ENCODE data around the gene AGL. TPM values are rescaled to one million over a fixed set of nuclear protein-coding genes. Genes with fewer than 3 reads are reported as not detected.

Gene AGL
- total and polyA plus RNA-seq, 2 of the 13 experiments (the other 11 are each of a cell fraction or from before 2014, with no cell fraction given): 4.3 to 13.1 TPM

- 0 out of 2 replicates have a peak, but pooled peaks have one; percentile 44 for TF ChIP-seq ATF5 (CRISPR knock-in tag; IDR thresholded peaks at IDR 0.05; ENCODE audit: low read depth)
- no peak for TF ChIP-seq SNAPC5 (CRISPR knock-in tag; IDR thresholded peaks at IDR 0.05; ENCODE audit: borderline replicate concordance)
- peak; percentile 29; the same call in 1 of the 2 replicates for TF ChIP-seq NKX3-1 (CRISPR knock-in tag; IDR thresholded peaks at IDR 0.05)
- peak; percentile 94 for TF ChIP-seq BRCA1 (CRISPR knock-in tag; IDR thresholded peaks at IDR 0.05)
- TF ChIP-seq ATF6 (CRISPR knock-in tag; conservative IDR thresholded peaks at IDR 0.05): no peak
- TF ChIP-seq MTA1 (CRISPR knock-in tag; IDR thresholded peaks at IDR 0.05; ENCODE audit: borderline replicate concordance): peak; percentile 89; the same call in 1 of the 2 replicates
- TF ChIP-seq SRSF1 (optimal IDR thresholded peaks at IDR 0.05; ENCODE audit: low read depth, low read length): peak; percentile 71
- TF ChIP-seq ZNF770 (CRISPR knock-in tag; IDR thresholded peaks at IDR 0.05): peak; percentile 60; the same call in 1 of the 2 replicates
- TF ChIP-seq ZNF619 (CRISPR knock-in tag; IDR thresholded peaks at IDR 0.05): peak; percentile 34; the same call in 1 of the 2 replicates
- TF ChIP-seq PATZ1 (CRISPR knock-in tag; IDR thresholded peaks at IDR 0.05): peak; percentile 73
- peak; percentile 61 for TF ChIP-seq YY1 (IDR thresholded peaks at IDR 0.05; ENCODE audit: insufficient read depth, insufficient replicate concordance, low read depth, low read length)
- TF ChIP-seq NCOA2 (CRISPR knock-in tag; IDR thresholded peaks at IDR 0.05): peak; percentile 56; the same call in 1 of the 2 replicates
- peak; percentile 84; the same call in 1 of the 2 replicates for TF ChIP-seq TP53 (CRISPR knock-in tag; conservative IDR thresholded peaks at IDR 0.05)
- no peak for TF ChIP-seq SETDB1 (CRISPR knock-in tag; IDR thresholded peaks at IDR 0.05; ENCODE audit: borderline replicate concordance)
- no peak for TF ChIP-seq EZH2 (conservative IDR thresholded peaks at IDR 0.05; ENCODE audit: low read depth, low read length)
- TF ChIP-seq ZNF562 (CRISPR knock-in tag; IDR thresholded peaks at IDR 0.05; ENCODE audit: borderline replicate concordance): no peak
- TF ChIP-seq CERS6 (CRISPR knock-in tag; IDR thresholded peaks at IDR 0.05): no peak; the same call in 1 of the 2 replicates
- no peak for TF ChIP-seq TCF12 (IDR thresholded peaks at IDR 0.05)
- no peak for TF ChIP-seq TCF12 (CRISPR knock-in tag; IDR thresholded peaks at IDR 0.05)
- 0 out of 2 replicates have a peak, but pooled peaks have one; percentile 41 for TF ChIP-seq ZNF557 (CRISPR knock-in tag; IDR thresholded peaks at IDR 0.05)
Observed at GRCh38 chr1:99849744-99850458, at the start of gene AGL (continued).

All from HepG2 (cell line).